Neural crest cell (in vitro differentiated cells): ENCODE results near the gene MAP4K5. TPM values are rescaled to one million over a fixed set of nuclear protein-coding genes. Genes with fewer than 3 reads are reported as not detected.

Experiments used
- DNase-seq: peaks from one replicate; pipeline ENCODE4 v3.0.0; 2021; ENCODE audit warnings: low read depth, mixed read lengths, low spot score
- H3K27ac Mint-ChIP-seq: one replicate; pipeline ENCODE4 v1.8.0; 2021; ENCODE audit warnings: mild to moderate bottlenecking, mixed read lengths; ENCODE audit not compliant: unreplicated experiment
- H3K27me3 Mint-ChIP-seq: 2 replicates; pipeline ENCODE4 v1.8.0; 2021; ENCODE audit warnings: low read depth, mild to moderate bottlenecking, mixed read lengths
- H3K36me3 Mint-ChIP-seq: 2 replicates; pipeline ENCODE4 v1.8.0; 2021; ENCODE audit warnings: low read depth, mild to moderate bottlenecking, mixed read lengths
- H3K4me1 Mint-ChIP-seq: 2 replicates; pipeline ENCODE4 v1.8.0; 2021; ENCODE audit warnings: mixed read lengths
- H3K4me3 Mint-ChIP-seq: one replicate; pipeline ENCODE4 v1.8.0; 2021; ENCODE audit warnings: mild to moderate bottlenecking, mixed read lengths
- H3K9me3 Mint-ChIP-seq: 2 replicates; pipeline ENCODE4 v1.8.0; 2021; ENCODE audit warnings: mixed read lengths
- CTCF ChIP-seq: fragments of 200-600 bp; sonication (generic); conservative IDR thresholded peaks from 2 replicates; pipeline ENCODE4 v1.5.0; 2021; ENCODE audit warnings: antibody characterized with exemption, mild to moderate bottlenecking
- total RNA-seq: library from RNA; stranded (reverse); gene quantifications from 2 replicates; pipeline ENCODE4 v1.2.1, GENCODE V29; 2021

The MAP4K5 gene
- total RNA-seq, 1 donor from 2014 or later, result 67.9 TPM

- H3K9me3 Mint-ChIP-seq, result no peaks in the 10 kb centered on the region
- DNase-seq, result no peak
- no peak overlapping the region for H3K27ac Mint-ChIP-seq
- no peak for TF ChIP-seq CTCF
- H3K4me1 Mint-ChIP-seq, result peaks cover 24% of the 10 kb centered on the region
- H3K4me3 Mint-ChIP-seq, result peak overlapping the region; percentile 92
- H3K36me3 Mint-ChIP-seq, result peaks cover 6% of the 10 kb centered on the region
- H3K27me3 Mint-ChIP-seq, result peaks cover 10% of the 10 kb centered on the region
These were observed 136.9 kb downstream of the MAP4K5 start for GRCh38 chr14:50395448-50395847.

GRCh38 chr14:50394713-50395112, 137.7 kb downstream of the MAP4K5 start:
- peaks cover 6% of the 10 kb centered on the region for H3K36me3 Mint-ChIP-seq
- peak overlapping the region; percentile 47 for H3K4me3 Mint-ChIP-seq
- H3K27ac Mint-ChIP-seq, result no peak overlapping the region
- no peaks in the 10 kb centered on the region for H3K9me3 Mint-ChIP-seq
- H3K27me3 Mint-ChIP-seq, result peaks cover 10% of the 10 kb centered on the region
- no peak for DNase-seq
- TF ChIP-seq CTCF, result no peak
- H3K4me1 Mint-ChIP-seq, result peaks cover 24% of the 10 kb centered on the region

GRCh38 chr14:50389668-50390441, 142.5 kb downstream of the MAP4K5 start:
- H3K9me3 Mint-ChIP-seq, result no peaks in the 10 kb centered on the region
- TF ChIP-seq CTCF, result no peak
- no peak for DNase-seq
- no peak overlapping the region for H3K4me3 Mint-ChIP-seq
- peaks cover 5% of the 10 kb centered on the region for H3K4me1 Mint-ChIP-seq
- peaks cover 6% of the 10 kb centered on the region for H3K36me3 Mint-ChIP-seq
- no peak overlapping the region for H3K27ac Mint-ChIP-seq
- H3K27me3 Mint-ChIP-seq, result no peaks in the 10 kb centered on the region

- H3K4me1 Mint-ChIP-seq, result no peaks in the 10 kb centered on the region
- no peak for DNase-seq
- no peak overlapping the region for H3K27ac Mint-ChIP-seq
These were observed 144.0 kb downstream of the MAP4K5 start for GRCh38 chr14:50388256-50388931.

GRCh38 chr14:50387548-50387947, 144.8 kb downstream of the MAP4K5 start:
- Mint-ChIP-seq H3K27me3 (no peaks in the 10 kb centered on the region), H3K4me3 (no peak overlapping the region), H3K4me1 (no peaks in the 10 kb centered on the region), H3K9me3 (no peaks in the 10 kb centered on the region), H3K27ac (no peak overlapping the region), H3K36me3 (no peaks in the 10 kb centered on the region)
- TF ChIP-seq CTCF, result no peak
- no peak for DNase-seq

More at GRCh38 chr14:50388256-50388931, 144.0 kb downstream of the MAP4K5 start:
- Mint-ChIP-seq H3K9me3 (no peaks in the 10 kb centered on the region), H3K36me3 (no peaks in the 10 kb centered on the region), H3K4me3 (no peak overlapping the region), H3K27me3 (no peaks in the 10 kb centered on the region)
- no peak for TF ChIP-seq CTCF
